Measurements from ENCODE around the gene WRAP53.

DNA sequence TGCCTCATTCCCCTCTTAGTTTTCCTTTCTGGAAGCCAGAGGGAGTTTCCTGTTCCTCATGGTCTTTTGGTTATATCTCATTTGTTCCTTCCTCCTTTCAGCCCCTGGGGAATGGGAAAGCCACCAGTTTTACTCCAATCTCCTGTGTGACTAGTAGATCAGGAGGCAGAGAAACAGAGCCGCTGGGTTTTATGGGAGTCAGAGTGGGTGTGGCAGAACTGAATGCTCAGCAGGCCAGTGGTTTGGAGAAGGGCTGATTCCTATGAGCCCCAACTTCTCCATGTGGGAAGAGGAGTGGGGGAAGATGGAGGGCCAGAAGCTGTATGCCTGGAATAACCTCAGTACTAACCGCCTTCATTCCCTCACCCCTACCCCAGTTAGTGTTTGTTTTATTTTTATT is 33.3 kb downstream of the WRAP53 start:
- TF ChIP-seq, protein P1, sequence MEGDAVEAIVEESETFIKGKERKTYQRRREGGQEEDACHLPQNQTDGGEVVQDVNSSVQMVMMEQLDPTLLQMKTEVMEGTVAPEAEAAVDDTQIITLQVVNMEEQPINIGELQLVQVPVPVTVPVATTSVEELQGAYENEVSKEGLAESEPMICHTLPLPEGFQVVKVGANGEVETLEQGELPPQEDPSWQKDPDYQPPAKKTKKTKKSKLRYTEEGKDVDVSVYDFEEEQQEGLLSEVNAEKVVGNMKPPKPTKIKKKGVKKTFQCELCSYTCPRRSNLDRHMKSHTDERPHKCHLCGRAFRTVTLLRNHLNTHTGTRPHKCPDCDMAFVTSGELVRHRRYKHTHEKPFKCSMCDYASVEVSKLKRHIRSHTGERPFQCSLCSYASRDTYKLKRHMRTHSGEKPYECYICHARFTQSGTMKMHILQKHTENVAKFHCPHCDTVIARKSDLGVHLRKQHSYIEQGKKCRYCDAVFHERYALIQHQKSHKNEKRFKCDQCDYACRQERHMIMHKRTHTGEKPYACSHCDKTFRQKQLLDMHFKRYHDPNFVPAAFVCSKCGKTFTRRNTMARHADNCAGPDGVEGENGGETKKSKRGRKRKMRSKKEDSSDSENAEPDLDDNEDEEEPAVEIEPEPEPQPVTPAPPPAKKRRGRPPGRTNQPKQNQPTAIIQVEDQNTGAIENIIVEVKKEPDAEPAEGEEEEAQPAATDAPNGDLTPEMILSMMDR (IDR thresholded peaks at IDR 0.05): no peak
- TF ChIP-seq POLR2A (IDR thresholded peaks at IDR 0.05): no peak
